22Rv1 (cell line): Measurements from ENCODE around the gene CTNND2.

ENCODE experiments used
- ZFX ChIP-seq: fragments of 450-650 bp; IDR thresholded peaks from 2 replicates; pipeline ENCODE4 v1.6.1; 2017; ENCODE audit warnings: antibody characterized with exemption, borderline replicate concordance
- TF ChIP-seq, protein P1 (sequence below): fragments of 450-650 bp; IDR thresholded peaks from 2 replicates; pipeline ENCODE4 v1.5.1; 2017; ENCODE audit warnings: mild to moderate bottlenecking

DNA sequence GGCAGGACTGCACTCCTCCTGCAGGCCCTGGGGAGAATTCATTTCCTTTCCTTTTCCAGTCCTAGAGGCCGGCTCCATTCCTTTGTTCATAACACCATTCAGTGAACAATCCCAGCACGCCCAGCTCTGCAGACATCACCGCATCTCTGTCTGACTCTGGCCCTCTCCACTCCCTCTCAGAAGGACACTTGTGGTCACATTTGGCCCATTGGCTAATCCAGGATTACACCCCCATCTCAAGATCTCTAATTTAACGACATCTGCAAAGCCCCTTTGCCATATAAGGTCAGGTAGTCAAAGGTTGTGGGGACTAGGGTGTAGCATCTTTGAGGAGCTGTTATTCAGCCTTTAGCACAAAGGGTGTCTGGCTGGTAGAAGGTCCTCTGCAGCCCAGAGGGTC lies 958.2 kb downstream of the CTNND2 start:
- TF ChIP-seq, protein P1, sequence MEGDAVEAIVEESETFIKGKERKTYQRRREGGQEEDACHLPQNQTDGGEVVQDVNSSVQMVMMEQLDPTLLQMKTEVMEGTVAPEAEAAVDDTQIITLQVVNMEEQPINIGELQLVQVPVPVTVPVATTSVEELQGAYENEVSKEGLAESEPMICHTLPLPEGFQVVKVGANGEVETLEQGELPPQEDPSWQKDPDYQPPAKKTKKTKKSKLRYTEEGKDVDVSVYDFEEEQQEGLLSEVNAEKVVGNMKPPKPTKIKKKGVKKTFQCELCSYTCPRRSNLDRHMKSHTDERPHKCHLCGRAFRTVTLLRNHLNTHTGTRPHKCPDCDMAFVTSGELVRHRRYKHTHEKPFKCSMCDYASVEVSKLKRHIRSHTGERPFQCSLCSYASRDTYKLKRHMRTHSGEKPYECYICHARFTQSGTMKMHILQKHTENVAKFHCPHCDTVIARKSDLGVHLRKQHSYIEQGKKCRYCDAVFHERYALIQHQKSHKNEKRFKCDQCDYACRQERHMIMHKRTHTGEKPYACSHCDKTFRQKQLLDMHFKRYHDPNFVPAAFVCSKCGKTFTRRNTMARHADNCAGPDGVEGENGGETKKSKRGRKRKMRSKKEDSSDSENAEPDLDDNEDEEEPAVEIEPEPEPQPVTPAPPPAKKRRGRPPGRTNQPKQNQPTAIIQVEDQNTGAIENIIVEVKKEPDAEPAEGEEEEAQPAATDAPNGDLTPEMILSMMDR, result no peak
- no peak for TF ChIP-seq ZFX
